Measurements from ENCODE around the gene OR6P1.

The OR6P1 gene, protein sequence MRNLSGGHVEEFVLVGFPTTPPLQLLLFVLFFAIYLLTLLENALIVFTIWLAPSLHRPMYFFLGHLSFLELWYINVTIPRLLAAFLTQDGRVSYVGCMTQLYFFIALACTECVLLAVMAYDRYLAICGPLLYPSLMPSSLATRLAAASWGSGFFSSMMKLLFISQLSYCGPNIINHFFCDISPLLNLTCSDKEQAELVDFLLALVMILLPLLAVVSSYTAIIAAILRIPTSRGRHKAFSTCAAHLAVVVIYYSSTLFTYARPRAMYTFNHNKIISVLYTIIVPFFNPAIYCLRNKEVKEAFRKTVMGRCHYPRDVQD

GRCh38 chr1:158570480-158570879 lies at the start of gene OR6P1:
Gene OR6P1, minus strand, starts transcription at chr1:158570580. Its CDS starts 6,976 bp downstream, at chr1:158563604.
- no peak for DNase-seq

DNA sequence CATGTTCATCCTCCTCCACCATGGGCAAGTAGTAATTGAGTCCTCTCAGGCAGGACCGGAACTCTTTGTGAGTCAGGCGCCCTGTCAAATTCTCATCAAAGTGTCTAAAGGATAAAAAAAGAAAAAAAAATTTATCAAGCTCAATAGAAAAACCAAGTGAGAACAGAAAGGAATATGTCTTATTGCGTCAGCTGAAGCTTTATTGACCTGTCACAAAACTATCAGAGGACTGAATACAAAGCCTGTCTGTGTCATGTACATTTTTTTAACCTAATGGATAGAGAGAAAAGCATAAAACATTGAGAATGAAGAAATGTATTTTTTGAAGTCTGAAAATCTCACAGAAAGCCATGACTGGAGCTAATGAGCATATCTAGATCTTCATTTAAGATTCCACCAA lies 43.4 kb upstream of the OR6P1 start:
- no peak for DNase-seq

DNA sequence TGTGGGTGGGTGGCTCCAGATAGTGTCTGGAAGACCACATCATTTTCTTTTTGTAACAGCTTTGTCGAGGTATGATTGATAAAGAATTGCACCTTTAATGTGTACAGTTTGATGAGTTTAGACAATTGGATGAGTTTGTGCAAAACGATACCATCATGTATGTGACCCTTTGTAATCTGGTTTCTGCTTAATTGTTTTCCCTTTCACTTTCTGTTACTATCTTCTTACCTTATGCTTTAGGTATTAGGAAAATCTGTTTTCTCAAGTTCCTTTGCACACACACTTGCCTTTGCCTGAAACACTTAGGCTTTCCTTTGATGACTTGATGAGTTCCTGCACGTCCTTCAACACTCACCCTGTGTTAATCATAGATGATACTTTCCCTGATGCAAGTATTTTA lies 41.5 kb upstream of the OR6P1 start:
- no peak for DNase-seq

GRCh38 chr1:158607296-158607695 lies 36.9 kb upstream of the OR6P1 start:
- no peak for DNase-seq

GRCh38 chr1:158604968-158605367 lies 34.6 kb upstream of the OR6P1 start, which contains the start of gene OR10Z1:
Gene OR10Z1, plus strand, starts transcription at chr1:158605268. Its CDS starts 1,171 bp downstream, at chr1:158606439.
- no peak for DNase-seq

GRCh38 chr1:158600735-158601134 lies 30.4 kb upstream of the OR6P1 start:
- DNase-seq = no peak

DNA sequence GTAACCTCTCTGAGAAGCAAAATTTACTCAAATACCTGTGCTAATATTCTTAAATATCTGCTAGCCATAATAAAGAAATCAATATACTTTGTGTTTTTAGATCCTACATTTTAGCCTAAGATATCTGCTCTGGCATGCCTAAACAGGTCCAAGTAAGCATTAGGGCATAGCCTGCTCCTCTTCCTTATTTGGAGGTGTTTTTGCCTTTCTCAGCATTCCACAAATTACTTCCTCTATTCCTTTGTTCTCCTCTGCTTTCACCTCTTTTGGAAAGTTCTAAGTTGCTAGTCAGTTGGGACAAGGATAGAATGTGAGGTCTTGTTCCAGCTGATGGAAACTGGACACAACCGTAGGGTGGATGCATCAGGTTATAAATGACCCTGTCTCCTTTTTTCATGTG lies 16.6 kb upstream of the OR6P1 start:
- DNase-seq = no peak

GRCh38 chr1:158583962-158584361 lies 13.6 kb upstream of the OR6P1 start:
- DNase-seq = no peak

DNA sequence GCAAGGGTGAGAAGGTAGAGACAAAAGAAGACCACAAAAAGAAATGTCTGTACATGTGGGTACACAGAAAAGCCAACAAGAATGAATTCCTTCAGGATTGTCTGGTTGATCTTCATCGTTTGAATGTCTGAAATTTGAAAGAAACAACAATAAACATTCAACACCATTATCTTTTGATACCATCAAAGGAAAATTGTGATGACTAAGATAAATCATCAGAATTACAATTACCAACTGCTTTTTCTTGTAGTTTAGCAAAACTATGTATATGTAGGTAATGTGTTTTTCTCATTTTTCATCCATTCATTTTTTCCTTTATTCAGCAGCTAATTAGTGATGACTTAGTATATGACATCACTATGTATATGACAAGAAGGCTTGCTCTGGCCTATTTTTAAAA lies 9.4 kb upstream of the OR6P1 start, which contains the start of gene OR10X1:
OR10X1 (minus strand) TSS at position 167 of the 400 bp plus-strand sequence; CDS start at position 167, 0 bp downstream.
- DNase-seq = no peak

DNA sequence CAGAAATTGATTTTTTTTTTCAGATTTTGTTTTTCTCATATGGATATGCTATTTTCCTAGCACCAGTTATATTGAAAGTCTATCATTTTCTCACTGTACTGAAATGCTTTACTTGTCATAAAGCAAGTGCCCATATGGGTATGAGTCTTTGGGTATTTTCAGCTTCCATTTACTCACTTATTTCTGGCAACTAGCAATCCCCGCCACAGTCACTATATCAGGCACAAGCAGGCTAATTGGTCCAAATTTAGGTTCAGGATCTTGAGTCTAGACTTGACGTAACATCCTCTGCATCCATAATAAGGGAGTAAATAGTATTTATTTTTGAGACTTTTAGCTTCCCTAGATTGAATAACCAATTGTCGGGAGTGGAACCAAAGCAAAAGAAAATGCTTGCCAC lies 7.2 kb upstream of the OR6P1 start:
- no peak for DNase-seq

- DNase-seq = no peak
These were observed 1.8 kb upstream of the OR6P1 start for GRCh38 chr1:158572226-158572625.

- DNase-seq = no peak
These were observed 5.8 kb downstream of the OR6P1 start for GRCh38 chr1:158564608-158565007.

DNA sequence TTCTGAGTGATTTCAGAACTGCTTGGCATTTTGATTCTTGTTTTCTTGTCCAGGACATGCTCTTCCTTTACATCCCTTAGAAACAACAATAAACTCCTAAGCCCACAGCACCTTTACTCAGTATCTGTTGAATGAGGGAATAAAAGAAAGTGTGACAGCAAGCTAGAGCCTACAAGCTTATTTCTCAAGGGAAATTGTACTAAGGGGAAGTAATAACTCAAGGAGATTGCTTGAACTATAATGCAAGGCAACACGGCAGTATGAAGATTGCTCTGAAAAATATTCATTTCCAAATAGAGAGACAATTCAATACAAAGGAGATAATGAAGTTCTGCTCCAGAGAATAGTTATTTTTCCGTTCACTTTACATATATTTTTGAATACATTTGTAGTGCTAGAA lies 6.5 kb downstream of the OR6P1 start:
- no peak for DNase-seq

- DNase-seq = no peak
These were observed 10.7 kb downstream of the OR6P1 start for GRCh38 chr1:158559696-158560095.

- no peak for DNase-seq
These were observed 16.0 kb downstream of the OR6P1 start, which contains the start of gene OR6Y1 for GRCh38 chr1:158554352-158554751. Gene OR6Y1, minus strand, starts transcription at chr1:158554405. Its CDS starts 6,300 bp downstream, at chr1:158548105.

GRCh38 chr1:158552296-158552695 lies 18.1 kb downstream of the OR6P1 start:
- no peak for DNase-seq

DNA sequence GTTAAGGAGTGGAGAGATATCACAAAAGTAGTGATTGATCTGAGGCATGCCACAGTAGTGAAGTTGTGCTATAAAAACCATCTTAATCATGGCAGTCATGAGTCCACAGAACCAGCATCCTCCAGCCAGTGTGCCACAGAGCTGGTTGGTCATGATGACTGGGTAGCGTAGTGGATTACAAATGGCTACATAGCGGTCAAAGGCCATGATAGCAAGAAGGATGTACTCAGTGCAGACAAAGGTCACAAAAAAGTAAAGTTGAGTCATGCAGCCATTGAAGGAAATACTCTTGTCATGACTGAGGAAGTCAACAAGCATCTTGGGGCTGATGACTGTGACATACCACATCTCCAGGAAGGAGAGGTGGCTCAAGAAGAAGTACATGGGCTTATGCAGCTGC lies 22.8 kb downstream of the OR6P1 start:
- DNase-seq = no peak

DNA sequence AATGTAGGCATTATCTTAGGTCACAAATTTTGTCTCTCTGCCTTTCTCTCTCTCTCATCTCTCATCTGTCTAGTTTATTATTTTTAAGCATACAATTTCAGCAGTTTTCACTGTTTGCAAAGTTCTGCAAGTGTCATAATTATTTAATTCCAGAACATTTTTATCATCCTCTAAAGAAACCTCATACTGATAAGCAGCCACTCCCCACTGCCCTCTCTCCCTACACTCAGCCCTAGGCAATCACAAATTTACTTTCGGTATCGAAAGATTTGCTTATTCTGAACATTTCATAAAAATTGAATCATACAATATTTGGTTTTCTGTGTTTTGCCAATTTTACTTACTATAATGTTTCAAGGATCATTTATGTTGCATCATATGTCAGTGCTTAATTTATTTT lies 32.8 kb downstream of the OR6P1 start:
- DNase-seq = no peak

DNA sequence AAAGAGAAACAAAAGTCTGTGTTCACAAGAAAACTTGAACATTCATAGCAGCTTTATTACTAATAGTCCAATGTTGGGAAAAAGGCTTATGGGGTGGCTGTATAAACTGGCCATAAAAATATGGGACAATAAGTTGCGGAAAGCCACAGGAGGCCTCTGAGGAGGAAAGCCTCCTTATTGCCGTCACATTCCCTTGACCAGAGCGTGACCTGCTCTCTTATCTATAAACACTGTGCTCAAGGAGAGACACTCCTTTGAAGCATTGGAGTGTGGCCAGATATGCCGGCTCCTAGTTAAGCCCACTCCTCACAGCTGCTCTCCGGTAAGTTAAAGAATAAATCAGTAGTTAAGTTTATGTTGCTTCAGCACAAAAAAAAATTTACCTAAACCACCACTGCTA lies 35.9 kb downstream of the OR6P1 start:
- DNase-seq = no peak

- peak; percentile 7 for DNase-seq
These were observed 43.1 kb downstream of the OR6P1 start for GRCh38 chr1:158527190-158527815.

- DNase-seq = no peak
These were observed 48.7 kb downstream of the OR6P1 start for GRCh38 chr1:158521666-158522058.

GRCh38 chr1:158520955-158521665 lies 49.3 kb downstream of the OR6P1 start:
- DNase-seq = no peak

- DNase-seq = no peak
These were observed 50.4 kb downstream of the OR6P1 start for GRCh38 chr1:158520021-158520420.

GRCh38 chr1:158516966-158517365 lies 53.4 kb downstream of the OR6P1 start:
- no peak for DNase-seq

Data from NCI-H2171 (cell line).